Memory B cell (primary cell): ENCODE results near the gene GALNT14.

Experiments used
- ATAC-seq: fragments of 150-1000 bp; cut with Tn5 transposase; 2 replicates; pipeline ENCODE4 v1.10.0; 2021; ENCODE audit warnings: low read depth, mild to moderate bottlenecking, moderate library complexity
- DNase-seq, 2 donors: peaks; one replicate each; pipeline ENCODE4 v3.0.0; 2022; ENCODE audit warnings: low spot score in 2 of 2
- H3K27ac Mint-ChIP-seq: one replicate; pipeline ENCODE4 v1.8.0; 2022; ENCODE audit warnings: mild to moderate bottlenecking, moderate library complexity, mixed read lengths
- H3K27me3 Mint-ChIP-seq: one replicate; pipeline ENCODE4 v1.8.0; 2022; ENCODE audit warnings: mixed read lengths
- H3K36me3 Mint-ChIP-seq: one replicate; pipeline ENCODE4 v1.8.0; 2022; ENCODE audit warnings: mild to moderate bottlenecking, mixed read lengths
- H3K4me1 Mint-ChIP-seq: one replicate; pipeline ENCODE4 v1.8.0; 2022; ENCODE audit warnings: mixed read lengths
- H3K4me3 Mint-ChIP-seq: one replicate; pipeline ENCODE4 v1.8.0; 2022; ENCODE audit warnings: mild to moderate bottlenecking, moderate library complexity, mixed read lengths
- H3K9me3 Mint-ChIP-seq: one replicate; pipeline ENCODE4 v1.8.0; 2022; ENCODE audit warnings: mixed read lengths

GALNT14 gene

GRCh38 chr2:30971231-30972025 is 166.8 kb downstream of the GALNT14 start:
- DNase-seq (no peak), ATAC-seq (no peak)
- Mint-ChIP-seq H3K27me3 (no peaks in the 10 kb centered on the region), H3K4me3 (no peak overlapping the region), H3K27ac (no peak overlapping the region), H3K4me1 (no peaks in the 10 kb centered on the region), H3K36me3 (no peaks in the 10 kb centered on the region), H3K9me3 (no peaks in the 10 kb centered on the region)

- H3K4me3 Mint-ChIP-seq = no peak overlapping the region
- DNase-seq (no peak), ATAC-seq (no peak)
- no peaks in the 10 kb centered on the region for H3K36me3 Mint-ChIP-seq
- H3K27ac Mint-ChIP-seq = no peak overlapping the region
- no peaks in the 10 kb centered on the region for H3K27me3 Mint-ChIP-seq
- H3K9me3 Mint-ChIP-seq = no peaks in the 10 kb centered on the region
- H3K4me1 Mint-ChIP-seq = no peaks in the 10 kb centered on the region
These were observed 169.4 kb downstream of the GALNT14 start for GRCh38 chr2:30968660-30969397.

- no peak overlapping the region for H3K27ac Mint-ChIP-seq
- no peak for ATAC-seq
- H3K4me3 Mint-ChIP-seq = no peak overlapping the region
- no peaks in the 10 kb centered on the region for H3K9me3 Mint-ChIP-seq
- H3K27me3 Mint-ChIP-seq = no peaks in the 10 kb centered on the region
- H3K4me1 Mint-ChIP-seq = no peaks in the 10 kb centered on the region
- no peak for DNase-seq
- no peaks in the 10 kb centered on the region for H3K36me3 Mint-ChIP-seq
These were observed 171.5 kb downstream of the GALNT14 start for GRCh38 chr2:30966786-30967185.

- Mint-ChIP-seq H3K9me3 (no peaks in the 10 kb centered on the region), H3K27me3 (no peaks in the 10 kb centered on the region), H3K27ac (no peak overlapping the region), H3K4me3 (no peak overlapping the region), H3K36me3 (no peaks in the 10 kb centered on the region), H3K4me1 (no peaks in the 10 kb centered on the region)
- ATAC-seq = no peak
- no peak for DNase-seq
These were observed 173.2 kb downstream of the GALNT14 start for GRCh38 chr2:30965022-30965531.

GRCh38 chr2:30964334-30965005 is 173.8 kb downstream of the GALNT14 start:
- Mint-ChIP-seq H3K27me3 (no peaks in the 10 kb centered on the region), H3K4me3 (no peak overlapping the region), H3K36me3 (no peaks in the 10 kb centered on the region), H3K27ac (no peak overlapping the region), H3K9me3 (no peaks in the 10 kb centered on the region), H3K4me1 (no peaks in the 10 kb centered on the region)
- DNase-seq (no peak), ATAC-seq (no peak)

DNA sequence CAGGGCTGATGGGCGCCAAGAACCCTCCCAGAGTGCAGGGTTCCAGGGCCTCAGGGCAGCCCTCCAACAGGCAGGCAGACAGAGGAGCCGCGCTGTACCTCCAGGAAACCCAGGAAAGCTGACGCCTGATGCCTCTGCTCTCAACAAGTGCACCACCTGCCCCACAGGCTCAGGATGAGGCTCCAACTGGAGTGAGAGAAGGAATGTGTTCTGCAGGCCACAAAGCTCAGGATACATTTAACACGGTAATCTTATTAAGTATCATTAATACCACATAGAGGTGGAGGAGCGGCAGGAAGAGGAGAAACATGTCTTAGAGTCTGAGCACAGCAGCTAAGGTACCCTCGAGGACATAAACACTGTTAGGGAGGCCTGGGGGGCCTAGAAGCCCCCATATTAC is 175.1 kb downstream of the GALNT14 start:
- Mint-ChIP-seq H3K4me3 (no peak overlapping the region), H3K27me3 (no peaks in the 10 kb centered on the region), H3K27ac (no peak overlapping the region), H3K4me1 (no peaks in the 10 kb centered on the region), H3K9me3 (no peaks in the 10 kb centered on the region), H3K36me3 (no peaks in the 10 kb centered on the region)
- DNase-seq (no peak), ATAC-seq (no peak)

- Mint-ChIP-seq H3K36me3 (no peaks in the 10 kb centered on the region), H3K4me3 (no peak overlapping the region), H3K27ac (no peak overlapping the region), H3K27me3 (no peaks in the 10 kb centered on the region), H3K4me1 (no peaks in the 10 kb centered on the region), H3K9me3 (no peaks in the 10 kb centered on the region)
- DNase-seq (no peak), ATAC-seq (no peak)
These were observed 178.0 kb downstream of the GALNT14 start for GRCh38 chr2:30960213-30960612.

- Mint-ChIP-seq H3K9me3 (no peaks in the 10 kb centered on the region), H3K4me1 (no peaks in the 10 kb centered on the region), H3K27me3 (no peaks in the 10 kb centered on the region), H3K4me3 (no peak overlapping the region), H3K27ac (no peak overlapping the region), H3K36me3 (no peaks in the 10 kb centered on the region)
- no peak for DNase-seq
- ATAC-seq = no peak
These were observed 178.6 kb downstream of the GALNT14 start for GRCh38 chr2:30959653-30960052.

GRCh38 chr2:30958918-30959265 is 179.3 kb downstream of the GALNT14 start:
- Mint-ChIP-seq H3K27me3 (no peaks in the 10 kb centered on the region), H3K4me1 (no peaks in the 10 kb centered on the region), H3K36me3 (no peaks in the 10 kb centered on the region), H3K9me3 (no peaks in the 10 kb centered on the region), H3K27ac (no peak overlapping the region), H3K4me3 (no peak overlapping the region)
- no peak for DNase-seq
- no peak for ATAC-seq

DNA sequence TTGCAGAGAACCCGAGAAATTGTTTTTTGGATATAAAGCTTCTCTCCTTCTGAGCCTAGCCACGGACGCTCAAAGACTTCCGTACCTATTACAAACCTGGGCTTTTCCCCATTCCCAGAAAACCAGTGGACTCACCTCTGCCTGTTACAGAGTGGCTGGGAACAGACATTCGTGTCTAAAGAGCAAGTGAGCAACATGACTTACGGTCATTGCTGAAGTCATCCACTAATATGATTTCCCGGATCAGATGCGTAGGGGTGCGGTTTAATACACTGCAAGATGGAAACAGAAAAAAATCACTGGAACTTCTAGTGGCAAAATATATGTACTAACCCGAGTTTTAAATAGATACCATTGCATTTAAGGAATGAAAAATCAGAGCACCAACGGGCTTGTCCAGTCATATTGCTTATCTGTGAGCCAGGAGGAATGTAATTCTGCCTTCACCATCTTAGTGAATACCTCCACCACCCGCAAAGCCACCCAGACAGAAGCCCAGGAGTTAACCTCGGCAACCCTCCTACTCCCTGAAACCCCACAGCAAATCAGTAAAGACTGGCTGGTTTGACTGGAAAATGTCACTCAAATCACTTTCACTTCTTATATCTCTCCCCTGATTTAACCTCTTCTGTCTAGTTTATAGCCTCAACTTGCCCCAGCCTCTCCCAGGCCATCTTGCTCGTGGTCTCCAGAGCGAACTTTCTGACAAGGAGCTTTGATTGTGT is 179.9 kb downstream of the GALNT14 start:
- no peak overlapping the region for H3K27ac Mint-ChIP-seq
- DNase-seq (no peak), ATAC-seq (no peak)
- H3K4me1 Mint-ChIP-seq = no peaks in the 10 kb centered on the region
- no peaks in the 10 kb centered on the region for H3K9me3 Mint-ChIP-seq
- H3K27me3 Mint-ChIP-seq = no peaks in the 10 kb centered on the region
- H3K4me3 Mint-ChIP-seq = no peak overlapping the region
- no peaks in the 10 kb centered on the region for H3K36me3 Mint-ChIP-seq

GRCh38 chr2:30957591-30957990 is 180.6 kb downstream of the GALNT14 start:
- no peak for DNase-seq
- Mint-ChIP-seq H3K9me3 (no peaks in the 10 kb centered on the region), H3K27ac (no peak overlapping the region), H3K4me1 (no peaks in the 10 kb centered on the region), H3K4me3 (no peak overlapping the region), H3K36me3 (no peaks in the 10 kb centered on the region), H3K27me3 (no peaks in the 10 kb centered on the region)
- no peak for ATAC-seq

GRCh38 chr2:30956995-30957394 is 181.2 kb downstream of the GALNT14 start:
- H3K36me3 Mint-ChIP-seq = no peaks in the 10 kb centered on the region
- no peak for DNase-seq
- no peaks in the 10 kb centered on the region for H3K27me3 Mint-ChIP-seq
- no peaks in the 10 kb centered on the region for H3K9me3 Mint-ChIP-seq
- H3K4me1 Mint-ChIP-seq = no peaks in the 10 kb centered on the region
- no peak overlapping the region for H3K27ac Mint-ChIP-seq
- no peak overlapping the region for H3K4me3 Mint-ChIP-seq
- no peak for ATAC-seq

GRCh38 chr2:30955516-30956132 is 182.6 kb downstream of the GALNT14 start:
- no peaks in the 10 kb centered on the region for H3K27me3 Mint-ChIP-seq
- H3K4me3 Mint-ChIP-seq = no peak overlapping the region
- no peak overlapping the region for H3K27ac Mint-ChIP-seq
- no peaks in the 10 kb centered on the region for H3K4me1 Mint-ChIP-seq
- ATAC-seq = no peak
- DNase-seq = no peak
- no peaks in the 10 kb centered on the region for H3K9me3 Mint-ChIP-seq
- H3K36me3 Mint-ChIP-seq = no peaks in the 10 kb centered on the region
